SK-N-SH treated with all-trans-retinoic acid at 6 μM for 48 hours (cell line): ENCODE data around the gene ADPRS.

ENCODE experiments used
- ATAC-seq: fragments of 200-7000 bp; cut with Tn5 transposase; 3 replicates; pipeline ENCODE4 v1.9.1; 2020; ENCODE audit warnings: mild to moderate bottlenecking, moderate library complexity
- ARNTL ChIP-seq: fragments of 450-650 bp; formaldehyde crosslinking; IDR thresholded peaks from 2 replicates; pipeline ENCODE4 v1.5.0; 2020; ENCODE audit warnings: low read depth, mild to moderate bottlenecking, moderate library complexity, borderline replicate concordance
- BACH2 ChIP-seq: fragments of 250-450 bp; sonication (Bioruptor Pico); IDR thresholded peaks from 2 replicates; pipeline ENCODE4 v1.9.0; 2021; ENCODE audit warnings: mild to moderate bottlenecking, borderline replicate concordance
- CREB5 ChIP-seq: fragments of 250-450 bp; sonication (Bioruptor Pico); IDR thresholded peaks from 2 replicates; pipeline ENCODE4 v1.5.1; 2020; ENCODE audit warnings: low read depth, mild to moderate bottlenecking, moderate library complexity
- CSDC2 ChIP-seq: fragments of 250-450 bp; sonication (Bioruptor Pico); IDR thresholded peaks from 2 replicates; pipeline ENCODE4 v1.5.0; 2020; ENCODE audit warnings: mild to moderate bottlenecking, moderate library complexity
- CSRNP3 ChIP-seq: fragments of 250-450 bp; sonication (Bioruptor Pico); IDR thresholded peaks from 2 replicates; pipeline ENCODE4 v1.5.1; 2021; ENCODE audit warnings: mild to moderate bottlenecking, moderate library complexity
- ESRRG ChIP-seq: fragments of 250-450 bp; sonication (Bioruptor Pico); IDR thresholded peaks from 2 replicates; pipeline ENCODE4 v1.6.1; 2021; ENCODE audit warnings: mild to moderate bottlenecking
- ISL1 ChIP-seq: fragments of 250-450 bp; sonication (Bioruptor Pico); IDR thresholded peaks from 2 replicates; pipeline ENCODE4 v2.1.2; 2022; ENCODE audit warnings: mild to moderate bottlenecking, moderate library complexity
- OSR1 ChIP-seq: fragments of 250-450 bp; sonication (Bioruptor Pico); IDR thresholded peaks from 2 replicates; pipeline ENCODE4 v1.8.0; 2022; ENCODE audit warnings: moderate library complexity, mild to moderate bottlenecking, inconsistent platforms
- PATZ1 ChIP-seq: fragments of 250-450 bp; sonication (Bioruptor Pico); IDR thresholded peaks from 2 replicates; pipeline ENCODE4 v1.8.0; 2020; ENCODE audit warnings: mild to moderate bottlenecking, moderate library complexity, borderline replicate concordance
- POU6F1 ChIP-seq: fragments of 250-450 bp; sonication (Bioruptor Pico); IDR thresholded peaks from 2 replicates; pipeline ENCODE4 v1.8.0; 2021; ENCODE audit warnings: low read depth, mild to moderate bottlenecking, moderate library complexity, borderline replicate concordance
- PPARA ChIP-seq: fragments of 250-450 bp; sonication (Bioruptor Pico); IDR thresholded peaks from 2 replicates; pipeline ENCODE4 v1.5.0; 2020; ENCODE audit warnings: mild to moderate bottlenecking, borderline replicate concordance
- RARB ChIP-seq: fragments of 250-450 bp; sonication (Bioruptor Pico); IDR thresholded peaks from 2 replicates; pipeline ENCODE4 v1.8.0; 2021; ENCODE audit warnings: mild to moderate bottlenecking, moderate library complexity
- SNAI2 ChIP-seq: fragments of 250-450 bp; sonication (Bioruptor Pico); IDR thresholded peaks from 2 replicates; pipeline ENCODE4 v1.5.0; 2020; ENCODE audit warnings: mild to moderate bottlenecking, moderate library complexity
- TCF4 ChIP-seq: fragments of 250-450 bp; sonication (Bioruptor Pico); IDR thresholded peaks from 2 replicates; pipeline ENCODE4 v1.8.0; 2021; ENCODE audit warnings: mild to moderate bottlenecking, moderate library complexity, borderline replicate concordance
- TOX ChIP-seq: fragments of 250-450 bp; sonication (Bioruptor Pico); IDR thresholded peaks from 2 replicates; pipeline ENCODE4 v1.8.0; 2021; ENCODE audit warnings: mild to moderate bottlenecking, moderate library complexity, borderline replicate concordance
- TSHZ2 ChIP-seq: fragments of 250-450 bp; sonication (Bioruptor Pico); IDR thresholded peaks from 2 replicates; pipeline ENCODE4 v1.5.0; 2020; ENCODE audit warnings: mild to moderate bottlenecking, moderate library complexity
- ZFP3 ChIP-seq: fragments of 250-450 bp; sonication (Bioruptor Pico); IDR thresholded peaks from 2 replicates; pipeline ENCODE4 v1.5.0; 2020; ENCODE audit warnings: mild to moderate bottlenecking, moderate library complexity
- ZFP30 ChIP-seq: fragments of 450-650 bp; formaldehyde crosslinking; IDR thresholded peaks from 2 replicates; pipeline ENCODE4 v1.5.0; 2022; ENCODE audit warnings: mild to moderate bottlenecking, moderate library complexity
- ZNF565 ChIP-seq: fragments of 450-650 bp; formaldehyde crosslinking; conservative IDR thresholded peaks from 2 replicates; pipeline ENCODE4 v1.5.0; 2020; ENCODE audit warnings: low read depth, mild to moderate bottlenecking, moderate library complexity
- ZNF70 ChIP-seq: fragments of 450-650 bp; formaldehyde crosslinking; IDR thresholded peaks from 2 replicates; pipeline ENCODE4 v1.5.0; 2020; ENCODE audit warnings: mild to moderate bottlenecking, moderate library complexity

ADPRS gene

GRCh38 chr1:36093226-36093625, 4.5 kb downstream of the ADPRS start:
- TF ChIP-seq PPARA (CRISPR knock-in tag) (no peak), SNAI2 (CRISPR knock-in tag) (no peak), TOX (CRISPR knock-in tag) (no peak), OSR1 (no peak), ZNF565 (CRISPR knock-in tag) (no peak), ARNTL (CRISPR knock-in tag) (no peak), ZFP3 (CRISPR knock-in tag) (no peak), TCF4 (CRISPR knock-in tag) (no peak), CSRNP3 (CRISPR knock-in tag) (no peak), TSHZ2 (CRISPR knock-in tag) (no peak), CREB5 (no peak), CSDC2 (CRISPR knock-in tag) (no peak), ISL1 (CRISPR knock-in tag) (no peak)
- TF ChIP-seq, all 23 proteins: peak for 0
- ATAC-seq: no peak

- ATAC-seq: no peak
- TF ChIP-seq TCF4 (CRISPR knock-in tag) (no peak), BACH2 (CRISPR knock-in tag) (no peak), POU6F1 (CRISPR knock-in tag) (no peak), OSR1 (no peak), TOX (CRISPR knock-in tag) (no peak), ISL1 (CRISPR knock-in tag) (no peak), SNAI2 (CRISPR knock-in tag) (no peak), ZNF70 (CRISPR knock-in tag) (no peak), ARNTL (CRISPR knock-in tag) (no peak), RARB (CRISPR knock-in tag) (no peak), CSDC2 (CRISPR knock-in tag) (no peak), ZFP3 (CRISPR knock-in tag) (no peak), ZNF565 (CRISPR knock-in tag) (no peak), PATZ1 (CRISPR knock-in tag) (no peak), PPARA (CRISPR knock-in tag) (no peak), ESRRG (no peak), CREB5 (no peak), ZFP30 (CRISPR knock-in tag) (no peak)
Measured at GRCh38 chr1:36093929-36094328, 5.2 kb downstream of the ADPRS start.
